Vagina (tissue), 2 donors: Measurements from ENCODE around the gene MTCL1.

ENCODE experiments used
- CTCF ChIP-seq, 3 experiments: fragments of 450-650 bp in 2 of 3; fragments of 200-600 bp in 1 of 3; sonication (generic) in 1 of 3; IDR thresholded peaks; one replicate each; pipeline ENCODE4 v1.5.1; 2017 to 2019; ENCODE audit warnings: antibody characterized with exemption in 3 of 3, mild to moderate bottlenecking in 2 of 3, moderate library complexity in 2 of 3
- POLR2A ChIP-seq, 2 donors: fragments of 450-650 bp; IDR thresholded peaks; one replicate each; pipeline ENCODE4 v1.6.1; 2017; ENCODE audit warnings: antibody characterized with exemption in 2 of 2, mild to moderate bottlenecking in 2 of 2, moderate library complexity in 2 of 2
- POLR2AphosphoS5 ChIP-seq, 2 donors: sonication (generic); formaldehyde crosslinking; IDR thresholded peaks; one replicate each; pipeline ENCODE4 v1.9.0; 2017; ENCODE audit warnings: antibody characterized with exemption in 2 of 2, mild to moderate bottlenecking in 2 of 2, low read depth in 1 of 2; ENCODE audit not compliant: insufficient read depth in 1 of 2

GRCh38 chr18:8675057-8675456 is 30.3 kb upstream of the MTCL1 start:
- TF ChIP-seq CTCF (IDR thresholded peaks at IDR 0.05) (no peak), POLR2AphosphoS5 (IDR thresholded peaks at IDR 0.05; ENCODE audit: insufficient read depth in 1 of 2, low read depth in 1 of 2) (no peak), POLR2A (IDR thresholded peaks at IDR 0.05) (no peak)
